ENCODE data around the gene SLC6A19. TPM values are rescaled to one million over a fixed set of nuclear protein-coding genes. Genes with fewer than 3 reads are reported as not detected.

SLC6A19 gene
- total and polyA plus RNA-seq, 9 of the 15 experiments (the other 6 are each of a cell fraction or from before 2014, with no cell fraction given) = 0.03 to 1.6 (median 0.59) TPM

DNA sequence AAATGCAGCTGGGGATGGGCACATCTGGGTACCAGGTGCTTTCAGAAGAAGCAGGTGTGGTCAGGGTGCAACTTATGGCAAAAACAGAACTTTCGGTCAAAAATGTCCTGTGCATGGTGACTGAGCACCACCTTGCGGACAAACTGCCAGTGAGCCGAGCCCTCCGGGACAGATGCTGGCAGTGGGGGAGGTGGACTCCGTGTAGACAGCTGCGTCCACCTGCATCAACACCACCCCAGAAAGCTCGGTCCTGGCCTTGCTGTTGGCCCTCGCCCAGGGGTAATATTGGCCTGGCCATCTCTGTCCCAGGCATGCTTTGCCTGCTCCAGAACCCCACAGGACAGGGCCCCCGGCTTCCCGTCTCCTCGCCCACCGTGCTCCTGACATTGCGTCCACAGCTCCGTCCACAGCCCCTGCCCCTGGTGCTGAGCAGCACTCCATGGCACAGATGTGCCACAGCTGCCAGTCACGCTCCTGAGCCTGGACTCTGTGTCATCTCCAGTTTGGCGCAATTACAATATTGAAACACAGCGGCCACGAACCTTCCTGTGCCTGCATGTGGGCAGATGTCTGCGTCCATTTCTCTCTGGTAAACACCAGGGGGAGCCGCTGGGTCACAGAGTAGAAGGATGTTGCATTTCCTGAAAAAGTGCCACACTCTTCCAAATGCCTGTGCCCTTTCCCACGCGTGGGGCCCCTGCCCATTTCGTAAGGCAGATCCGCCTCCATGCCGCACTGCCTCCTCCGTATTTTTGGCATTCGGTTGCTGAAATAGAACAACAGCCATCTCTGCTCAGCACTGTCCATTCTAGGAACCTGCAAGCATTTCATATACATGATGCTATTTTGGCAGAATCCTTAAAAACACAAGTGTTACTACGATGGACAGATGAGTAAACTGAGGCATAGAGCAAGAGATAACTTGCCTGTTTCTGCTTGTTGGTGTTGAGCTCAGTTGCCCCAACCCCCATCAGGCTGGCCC is 33.4 kb upstream of the SLC6A19 start (continued):
- TF ChIP-seq, protein P1, sequence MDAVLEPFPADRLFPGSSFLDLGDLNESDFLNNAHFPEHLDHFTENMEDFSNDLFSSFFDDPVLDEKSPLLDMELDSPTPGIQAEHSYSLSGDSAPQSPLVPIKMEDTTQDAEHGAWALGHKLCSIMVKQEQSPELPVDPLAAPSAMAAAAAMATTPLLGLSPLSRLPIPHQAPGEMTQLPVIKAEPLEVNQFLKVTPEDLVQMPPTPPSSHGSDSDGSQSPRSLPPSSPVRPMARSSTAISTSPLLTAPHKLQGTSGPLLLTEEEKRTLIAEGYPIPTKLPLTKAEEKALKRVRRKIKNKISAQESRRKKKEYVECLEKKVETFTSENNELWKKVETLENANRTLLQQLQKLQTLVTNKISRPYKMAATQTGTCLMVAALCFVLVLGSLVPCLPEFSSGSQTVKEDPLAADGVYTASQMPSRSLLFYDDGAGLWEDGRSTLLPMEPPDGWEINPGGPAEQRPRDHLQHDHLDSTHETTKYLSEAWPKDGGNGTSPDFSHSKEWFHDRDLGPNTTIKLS (IDR thresholded peaks at IDR 0.05; ENCODE audit: borderline replicate concordance, low read depth) = no peak
- TF ChIP-seq, protein P2, sequence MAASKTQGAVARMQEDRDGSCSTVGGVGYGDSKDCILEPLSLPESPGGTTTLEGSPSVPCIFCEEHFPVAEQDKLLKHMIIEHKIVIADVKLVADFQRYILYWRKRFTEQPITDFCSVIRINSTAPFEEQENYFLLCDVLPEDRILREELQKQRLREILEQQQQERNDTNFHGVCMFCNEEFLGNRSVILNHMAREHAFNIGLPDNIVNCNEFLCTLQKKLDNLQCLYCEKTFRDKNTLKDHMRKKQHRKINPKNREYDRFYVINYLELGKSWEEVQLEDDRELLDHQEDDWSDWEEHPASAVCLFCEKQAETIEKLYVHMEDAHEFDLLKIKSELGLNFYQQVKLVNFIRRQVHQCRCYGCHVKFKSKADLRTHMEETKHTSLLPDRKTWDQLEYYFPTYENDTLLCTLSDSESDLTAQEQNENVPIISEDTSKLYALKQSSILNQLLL (CRISPR knock-in tag; IDR thresholded peaks at IDR 0.05; ENCODE audit: borderline replicate concordance) = no peak
- no peak for TF ChIP-seq KLF13 (tag; IDR thresholded peaks at IDR 0.05; ENCODE audit: borderline replicate concordance, low read depth)
- TF ChIP-seq MEF2D (tag; conservative IDR thresholded peaks at IDR 0.05; ENCODE audit: low read depth) = no peak
- TF ChIP-seq LARP7 (IDR thresholded peaks at IDR 0.05) = no peak
- no peak for TF ChIP-seq RFX5 (IDR thresholded peaks at IDR 0.05; ENCODE audit: low read depth, low read length)
- no peak for TF ChIP-seq TRIM28 (IDR thresholded peaks at IDR 0.05)
- TF ChIP-seq, protein P3, sequence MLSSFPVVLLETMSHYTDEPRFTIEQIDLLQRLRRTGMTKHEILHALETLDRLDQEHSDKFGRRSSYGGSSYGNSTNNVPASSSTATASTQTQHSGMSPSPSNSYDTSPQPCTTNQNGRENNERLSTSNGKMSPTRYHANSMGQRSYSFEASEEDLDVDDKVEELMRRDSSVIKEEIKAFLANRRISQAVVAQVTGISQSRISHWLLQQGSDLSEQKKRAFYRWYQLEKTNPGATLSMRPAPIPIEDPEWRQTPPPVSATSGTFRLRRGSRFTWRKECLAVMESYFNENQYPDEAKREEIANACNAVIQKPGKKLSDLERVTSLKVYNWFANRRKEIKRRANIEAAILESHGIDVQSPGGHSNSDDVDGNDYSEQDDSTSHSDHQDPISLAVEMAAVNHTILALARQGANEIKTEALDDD (IDR thresholded peaks at IDR 0.05) = no peak
- TF ChIP-seq ZNF121 (CRISPR knock-in tag; conservative IDR thresholded peaks at IDR 0.05) = no peak
- TF ChIP-seq YY1 (IDR thresholded peaks at IDR 0.05; ENCODE audit: borderline replicate concordance in 1 of 3, control insufficient read depth in 1 of 3, extremely low read depth in 1 of 3, insufficient read depth in 3 of 3, insufficient read length in 1 of 3, insufficient replicate concordance in 2 of 3, low read depth in 1 of 3, low read length in 2 of 3) = peak in 1 of 3 experiments; percentile 48
- TF ChIP-seq ZNF217 (CRISPR knock-in tag; IDR thresholded peaks at IDR 0.05) = no peak
- TF ChIP-seq CREM (IDR thresholded peaks at IDR 0.05; ENCODE audit: low read depth) = peak; percentile 51; the same call in 1 of the 2 replicates
- TF ChIP-seq NR3C1 (CRISPR knock-in tag; IDR thresholded peaks at IDR 0.05) = no peak
- no peak for TF ChIP-seq ZNF224 (CRISPR knock-in tag; IDR thresholded peaks at IDR 0.05)
- TF ChIP-seq HNRNPUL1 (IDR thresholded peaks at IDR 0.05; ENCODE audit: low read length) = no peak
- TF ChIP-seq ZNF197 (CRISPR knock-in tag; IDR thresholded peaks at IDR 0.05; ENCODE audit: low read depth) = no peak
- no peak for TF ChIP-seq ILF3 (IDR thresholded peaks at IDR 0.05; ENCODE audit: borderline replicate concordance)
- TF ChIP-seq ZNF75A (CRISPR knock-in tag; IDR thresholded peaks at IDR 0.05) = no peak
- TF ChIP-seq RBM25 (IDR thresholded peaks at IDR 0.05; ENCODE audit: low read depth, low read length, severe bottlenecking) = no peak
- no peak for TF ChIP-seq JUN (IDR thresholded peaks at IDR 0.05; ENCODE audit: borderline replicate concordance, low read depth, low read length)
- no peak; the same call in 1 of the 2 replicates for TF ChIP-seq JUN (CRISPR knock-in tag; IDR thresholded peaks at IDR 0.05; ENCODE audit: borderline replicate concordance)
- TF ChIP-seq, protein P4, sequence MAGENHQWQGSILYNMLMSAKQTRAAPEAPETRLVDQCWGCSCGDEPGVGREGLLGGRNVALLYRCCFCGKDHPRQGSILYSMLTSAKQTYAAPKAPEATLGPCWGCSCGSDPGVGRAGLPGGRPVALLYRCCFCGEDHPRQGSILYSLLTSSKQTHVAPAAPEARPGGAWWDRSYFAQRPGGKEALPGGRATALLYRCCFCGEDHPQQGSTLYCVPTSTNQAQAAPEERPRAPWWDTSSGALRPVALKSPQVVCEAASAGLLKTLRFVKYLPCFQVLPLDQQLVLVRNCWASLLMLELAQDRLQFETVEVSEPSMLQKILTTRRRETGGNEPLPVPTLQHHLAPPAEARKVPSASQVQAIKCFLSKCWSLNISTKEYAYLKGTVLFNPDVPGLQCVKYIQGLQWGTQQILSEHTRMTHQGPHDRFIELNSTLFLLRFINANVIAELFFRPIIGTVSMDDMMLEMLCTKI (IDR thresholded peaks at IDR 0.05; ENCODE audit: partially characterized antibody) = no peak
- TF ChIP-seq ZSCAN32 (CRISPR knock-in tag; IDR thresholded peaks at IDR 0.05) = no peak

Data from K562 (cell line).